HG03354 (cell line): ENCODE measurements around the gene ARHGEF16.

Source experiments
- ATAC-seq: cut with Tn5 transposase; IDR thresholded peaks from one replicate; pipeline ENCODE4 v1.9.1; 2021; ENCODE audit warnings: mild to moderate bottlenecking; ENCODE audit not compliant: unreplicated experiment, poor library complexity, severe bottlenecking

The ARHGEF16 gene

DNA sequence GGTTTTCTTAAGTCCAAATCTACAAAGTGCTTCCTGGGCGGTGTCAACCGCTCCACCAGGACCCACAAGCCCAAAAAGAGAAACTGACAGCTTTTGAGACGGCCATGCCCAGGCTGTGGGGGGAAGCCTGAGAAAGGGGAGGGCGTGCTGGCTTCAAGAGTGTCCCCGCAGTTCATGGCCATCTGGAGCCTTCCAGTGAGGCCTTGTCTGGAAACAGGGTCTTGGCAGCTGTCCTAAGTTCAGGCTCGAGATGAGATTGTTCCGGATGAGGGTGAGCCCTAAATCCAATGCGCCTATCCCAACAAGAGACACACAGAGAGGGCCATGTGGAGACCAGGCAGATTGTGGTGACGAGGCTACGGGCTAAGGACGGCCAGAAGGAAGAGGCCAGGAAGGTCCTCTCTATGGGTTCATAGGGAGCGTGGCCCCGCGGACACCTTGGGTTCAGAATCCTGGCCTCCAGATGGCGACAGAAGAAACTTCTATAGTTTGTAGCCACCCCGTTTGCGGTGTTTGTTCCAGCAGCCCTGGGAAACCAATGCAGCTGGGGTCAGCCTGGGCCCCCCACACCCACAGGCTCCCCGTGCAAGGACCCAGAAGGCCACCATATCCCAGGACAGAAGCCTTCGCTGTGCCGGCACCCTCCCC lies 70.2 kb downstream of the ARHGEF16 start:
- no peak for ATAC-seq

DNA sequence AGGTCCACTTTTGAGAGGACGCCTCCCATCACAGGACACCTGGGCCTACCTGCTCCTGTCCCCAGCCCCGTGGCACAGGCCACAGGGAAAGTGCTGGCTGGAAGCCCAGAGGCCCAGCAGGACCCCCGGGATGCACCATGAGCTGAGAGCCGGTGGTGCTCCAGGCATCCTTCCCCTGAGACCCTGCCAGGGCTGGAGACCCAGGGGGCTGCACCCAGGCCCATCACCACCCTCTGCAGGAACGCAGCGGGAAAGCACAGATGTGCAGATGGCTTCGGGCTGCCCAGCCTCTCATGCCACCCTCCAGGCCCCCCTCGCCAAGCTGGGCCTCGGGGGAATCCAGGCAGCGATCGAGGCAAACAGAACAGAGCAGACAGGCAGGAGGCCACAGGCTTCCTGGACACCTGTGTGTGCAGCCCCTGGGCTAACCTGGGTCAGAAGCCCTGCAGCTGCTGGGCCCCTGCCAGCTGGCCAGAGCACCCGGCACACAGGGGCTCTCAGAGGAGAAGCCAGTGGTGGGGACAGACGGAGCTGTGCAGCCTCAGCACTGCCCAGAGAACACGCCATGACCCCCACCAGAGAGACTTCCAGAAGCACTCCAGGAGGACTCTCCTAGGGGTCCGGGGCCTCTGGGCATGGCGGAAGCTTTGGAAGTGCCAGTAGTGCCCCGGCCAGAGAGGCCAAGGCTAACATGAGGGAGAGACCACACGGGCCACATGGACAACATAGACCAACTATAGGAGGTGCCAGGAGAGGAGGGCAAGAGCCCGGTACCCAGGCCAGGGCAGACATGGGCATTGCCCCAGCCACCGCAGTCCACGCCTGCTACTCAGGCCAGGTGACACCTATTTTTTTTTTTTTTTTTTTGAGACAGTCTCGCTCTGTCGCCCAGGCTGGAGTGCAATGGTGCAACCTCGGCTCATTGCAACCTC lies 71.4 kb downstream of the ARHGEF16 start:
- ATAC-seq = no peak

DNA sequence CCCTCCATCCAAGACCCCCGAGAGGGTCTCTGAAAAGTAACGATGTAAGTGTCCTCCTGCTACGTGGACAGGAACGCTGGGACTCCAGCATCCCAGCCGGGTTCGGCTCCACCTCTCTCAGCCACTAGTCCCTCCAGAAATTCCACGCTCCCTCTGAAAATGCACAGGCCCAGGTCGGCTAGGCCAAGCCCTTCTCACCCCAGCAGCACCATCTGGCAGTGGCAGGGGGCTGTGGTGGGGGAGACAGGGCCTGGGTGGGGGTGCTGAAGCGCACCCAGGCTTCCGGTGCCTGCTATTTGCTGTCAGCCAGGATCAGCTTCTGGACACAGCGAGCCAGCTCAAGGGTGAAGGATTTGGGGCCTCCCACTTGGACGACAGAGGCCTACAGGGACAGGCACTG lies 73.3 kb downstream of the ARHGEF16 start:
- ATAC-seq = no peak

DNA sequence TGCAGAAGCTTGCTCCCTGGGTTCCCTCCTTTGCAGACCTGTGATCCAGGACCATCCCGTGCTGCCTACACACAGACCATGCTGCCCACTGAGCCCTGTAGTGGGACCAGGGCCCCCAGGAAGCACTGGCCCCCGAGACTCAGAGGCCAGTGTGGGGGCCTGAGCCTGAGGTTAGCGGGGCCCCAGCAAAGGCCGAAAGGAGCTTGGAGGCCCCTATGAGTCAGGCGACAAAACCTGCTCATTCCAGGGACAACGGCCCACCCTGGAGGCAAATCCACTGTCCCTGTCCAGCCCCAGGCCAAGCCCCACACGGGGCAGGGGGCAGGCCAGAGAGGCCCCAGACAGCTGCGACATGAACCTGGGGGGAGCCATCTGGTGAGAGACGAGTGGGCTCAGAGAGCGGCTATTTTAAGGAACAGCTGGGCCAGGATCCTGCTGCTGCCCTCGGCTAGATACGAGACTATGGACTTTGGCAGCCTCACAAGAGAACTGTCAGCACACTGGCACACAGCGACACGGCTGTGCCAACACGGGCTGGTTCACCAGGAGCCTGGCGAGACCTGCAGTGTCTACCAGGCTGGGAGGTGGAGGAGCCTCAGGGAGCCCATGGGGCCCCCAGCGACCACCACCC lies 74.7 kb downstream of the ARHGEF16 start:
- ATAC-seq = no peak

DNA sequence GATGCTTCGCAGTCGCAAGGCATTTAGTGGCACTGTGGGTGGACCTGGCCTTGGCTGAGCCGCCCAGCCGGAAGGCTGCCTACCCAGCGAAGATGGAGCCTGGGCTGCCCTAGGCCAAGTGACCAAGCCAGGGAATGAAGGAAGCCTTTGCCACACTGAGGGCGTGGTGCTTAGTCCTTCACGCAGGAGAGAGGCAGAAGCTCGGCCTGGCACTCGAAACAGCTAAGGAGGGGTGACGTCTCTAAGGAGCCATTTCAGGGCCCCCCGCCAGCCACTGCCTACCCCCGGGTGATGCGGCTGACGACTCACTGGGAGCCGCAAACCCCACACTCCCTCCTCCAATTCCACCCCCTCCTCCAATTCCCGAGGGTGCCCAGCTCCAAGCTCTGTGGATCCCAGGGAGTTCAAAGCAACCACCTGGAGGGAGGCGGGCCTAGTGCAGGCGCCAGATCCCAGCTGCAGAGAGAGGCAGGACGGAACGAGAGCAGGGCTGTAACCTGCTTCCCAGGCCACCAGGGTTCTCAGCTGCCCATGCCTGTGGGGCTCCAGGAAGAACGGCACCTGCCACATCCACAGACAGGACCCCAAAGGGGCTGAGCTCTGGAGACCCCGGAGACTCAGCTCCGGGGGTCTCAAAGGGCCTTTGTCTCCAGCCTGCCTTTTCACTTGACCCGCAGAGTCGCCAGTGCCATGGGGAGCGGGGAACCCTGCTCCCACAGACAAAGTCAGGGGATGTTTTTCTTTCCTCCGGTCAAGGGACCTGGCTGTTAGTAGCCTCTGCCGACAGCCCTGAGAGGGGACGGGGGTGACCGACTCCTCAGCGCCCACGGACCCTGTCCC lies 75.8 kb downstream of the ARHGEF16 start:
- ATAC-seq = no peak
